PC-3 (cell line): Measurements from ENCODE around the gene SEL1L. TPM values are rescaled to one million over a fixed set of nuclear protein-coding genes. Genes with fewer than 3 reads are reported as not detected.

ENCODE experiments used
- ATAC-seq: fragments of 200-7000 bp; cut with Tn5 transposase; 2 replicates; pipeline ENCODE4 v1.9.1; 2020; ENCODE audit warnings: mild to moderate bottlenecking, moderate library complexity
- BruUV-seq: library from RNA; stranded (reverse); fragments of 400-500 nt; replicated peaks from 2 replicates; lab custom pipeline; 2021; lab: Mats Ljungman, UMichigan
- CTCF ChIA-PET: fragments of 300-600 bp; sonication (Branson Sonifier 250); formaldehyde crosslinking; loops from one replicate; lab custom pipeline; 2022; ENCODE audit warnings: antibody characterized with exemption; lab: Charles Lee
- POLR2A ChIA-PET: fragments of 300-600 bp; sonication (Branson Sonifier 250); formaldehyde crosslinking; loops from one replicate; lab custom pipeline; 2022; ENCODE audit warnings: antibody characterized with exemption; ENCODE audit not compliant: unreplicated experiment; lab: Charles Lee
- DNase-seq: peaks from one replicate; pipeline ENCODE4 v3.0.0-alpha.2; 2015
- H2AFZ ChIP-seq: fragments of 300-600 bp; sonication (generic); 2 replicates; pipeline ENCODE4 v1.6.0; 2016; ENCODE audit warnings: antibody characterized with exemption, low read length
- H3F3A ChIP-seq: fragments of 300-600 bp; sonication (generic); one replicate; pipeline ENCODE4 v1.6.0; 2017; ENCODE audit warnings: antibody characterized with exemption, low read length, control low read depth, mild to moderate bottlenecking; ENCODE audit not compliant: unreplicated experiment
- H3K27ac ChIP-seq: fragments of 300-600 bp; sonication (generic); 2 replicates; pipeline ENCODE4 v1.5.1; 2016; ENCODE audit warnings: mild to moderate bottlenecking, low read length
- H3K27me3 ChIP-seq: fragments of 300-600 bp; sonication (generic); 2 replicates; pipeline ENCODE4 v1.6.1; 2016; ENCODE audit warnings: low read length, mixed read lengths
- H3K36me3 ChIP-seq: fragments of 300-600 bp; sonication (generic); 2 replicates; pipeline ENCODE4 v1.6.1; 2016; ENCODE audit warnings: low read depth, mixed run types, low read length, mixed read lengths
- H3K4me1 ChIP-seq: fragments of 300-600 bp; sonication (generic); 2 replicates; pipeline ENCODE4 v1.5.1; 2016; ENCODE audit warnings: low read length; ENCODE audit not compliant: insufficient read depth
- H3K4me2 ChIP-seq: fragments of 300-600 bp; sonication (generic); 2 replicates; pipeline ENCODE4 v1.6.0; 2016; ENCODE audit warnings: low read length
- H3K4me3 ChIP-seq: fragments of 300-600 bp; sonication (generic); 2 replicates; pipeline ENCODE4 v1.5.1; 2016; ENCODE audit warnings: mild to moderate bottlenecking, low read length, mixed read lengths
- H3K79me2 ChIP-seq: fragments of 300-600 bp; sonication (generic); 2 replicates; pipeline ENCODE4 v1.6.1; 2017; ENCODE audit warnings: low read length, mixed read lengths
- H3K9ac ChIP-seq: fragments of 300-600 bp; sonication (generic); 2 replicates; pipeline ENCODE4 v1.6.0; 2016; ENCODE audit warnings: mild to moderate bottlenecking, low read length
- H3K9me2 ChIP-seq: fragments of 300-600 bp; sonication (generic); replicated peaks from 2 replicates; pipeline ENCODE4 v1.6.1; 2016; ENCODE audit warnings: mixed run types, low read length, mixed read lengths
- H3K9me3 ChIP-seq: fragments of 300-600 bp; sonication (generic); 2 replicates; pipeline ENCODE4 v1.6.1; 2016; ENCODE audit warnings: low read length, mixed read lengths
- H4K20me1 ChIP-seq: fragments of 300-600 bp; sonication (generic); 2 replicates; pipeline ENCODE4 v1.6.1; 2016; ENCODE audit warnings: low read length, mixed read lengths
- EZH2 ChIP-seq: fragments of 300-600 bp; sonication (generic); IDR thresholded peaks from one replicate; pipeline ENCODE4 v1.6.1; 2017; ENCODE audit warnings: antibody characterized with exemption, mild to moderate bottlenecking, low read length; ENCODE audit not compliant: unreplicated experiment
- EZH2phosphoT487 ChIP-seq: fragments of 300-600 bp; sonication (generic); IDR thresholded peaks from 2 replicates; pipeline ENCODE4 v1.6.1; 2018; ENCODE audit warnings: mild to moderate bottlenecking, antibody characterized with exemption, low read length, borderline replicate concordance
- intact Hi-C: fragments of 100-400 bp; cut with micrococcal nuclease; formaldehyde crosslinking; loops from 2 replicates; pipeline ENCODE4 v1.9.0; 2023
- total RNA-seq: library from RNA; depleted of rRNA; stranded (reverse); fragments of >200 nt; gene quantifications from 2 replicates; pipeline ENCODE4 v1.2.3, GENCODE V29; 2014
- TF ChIP-seq, protein P1 (sequence below): fragments of 300-600 bp; sonication (generic); conservative IDR thresholded peaks from 2 replicates; pipeline ENCODE4 v1.5.1; 2017; ENCODE audit warnings: antibody characterized with exemption, low read depth, mild to moderate bottlenecking, low read length

The SEL1L gene
- total RNA-seq, 1 experiment from 2014 or later, result 46.9 TPM

DNA sequence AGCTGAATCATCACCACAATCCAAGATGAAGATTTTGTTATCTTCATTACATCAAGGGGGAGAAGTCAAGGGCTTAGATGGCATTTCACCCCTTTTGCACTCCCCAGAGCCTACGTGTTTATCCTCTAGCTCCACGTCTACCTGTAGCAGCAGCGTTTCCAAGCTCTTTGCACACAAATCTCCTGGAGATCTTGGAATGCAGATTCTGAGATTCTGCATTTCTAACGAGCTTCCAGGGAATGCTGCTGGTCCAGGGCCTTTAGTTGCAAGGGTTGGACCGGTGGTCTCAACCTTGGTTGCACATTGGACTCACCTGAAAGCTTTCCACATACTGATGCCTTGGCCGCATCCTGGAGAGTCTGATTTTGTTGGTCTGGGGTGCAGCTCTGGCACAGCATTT lies 84.1 kb downstream of the SEL1L start:
- POLR2A ChIA-PET, result interaction anchor here (0.6 kb wide), 1 partner anchor 197 kb away, joined by 3 read pairs; no protein-coding TSS in a partner anchor
- no peak overlapping the region for H3K27ac ChIP-seq
- no peak overlapping the region for H2AFZ ChIP-seq
- intact Hi-C loops, result no loop called here
- ATAC-seq, result no peak
- BruUV-seq, result no TSS peak
- CTCF ChIA-PET, result no interaction called here
- H4K20me1 ChIP-seq, result no peaks in the 10 kb centered on the region
- no peaks in the 10 kb centered on the region for H3K9me3 ChIP-seq
- no peaks in the 10 kb centered on the region for H3K36me3 ChIP-seq
- no peak overlapping the region for H3K4me2 ChIP-seq
- no peak for TF ChIP-seq EZH2phosphoT487
- TF ChIP-seq EZH2, result no peak
- TF ChIP-seq, protein P1, sequence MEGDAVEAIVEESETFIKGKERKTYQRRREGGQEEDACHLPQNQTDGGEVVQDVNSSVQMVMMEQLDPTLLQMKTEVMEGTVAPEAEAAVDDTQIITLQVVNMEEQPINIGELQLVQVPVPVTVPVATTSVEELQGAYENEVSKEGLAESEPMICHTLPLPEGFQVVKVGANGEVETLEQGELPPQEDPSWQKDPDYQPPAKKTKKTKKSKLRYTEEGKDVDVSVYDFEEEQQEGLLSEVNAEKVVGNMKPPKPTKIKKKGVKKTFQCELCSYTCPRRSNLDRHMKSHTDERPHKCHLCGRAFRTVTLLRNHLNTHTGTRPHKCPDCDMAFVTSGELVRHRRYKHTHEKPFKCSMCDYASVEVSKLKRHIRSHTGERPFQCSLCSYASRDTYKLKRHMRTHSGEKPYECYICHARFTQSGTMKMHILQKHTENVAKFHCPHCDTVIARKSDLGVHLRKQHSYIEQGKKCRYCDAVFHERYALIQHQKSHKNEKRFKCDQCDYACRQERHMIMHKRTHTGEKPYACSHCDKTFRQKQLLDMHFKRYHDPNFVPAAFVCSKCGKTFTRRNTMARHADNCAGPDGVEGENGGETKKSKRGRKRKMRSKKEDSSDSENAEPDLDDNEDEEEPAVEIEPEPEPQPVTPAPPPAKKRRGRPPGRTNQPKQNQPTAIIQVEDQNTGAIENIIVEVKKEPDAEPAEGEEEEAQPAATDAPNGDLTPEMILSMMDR, result no peak
- no peaks in the 10 kb centered on the region for H3K27me3 ChIP-seq
- no peak overlapping the region for H3K4me3 ChIP-seq
- no peaks in the 10 kb centered on the region for H3K79me2 ChIP-seq
- DNase-seq, result no peak
- H3K9me2 ChIP-seq, result no peaks in the 10 kb centered on the region
- no peaks in the 10 kb centered on the region for H3F3A ChIP-seq
- H3K4me1 ChIP-seq, result no peaks in the 10 kb centered on the region
- no peak overlapping the region for H3K9ac ChIP-seq

DNA sequence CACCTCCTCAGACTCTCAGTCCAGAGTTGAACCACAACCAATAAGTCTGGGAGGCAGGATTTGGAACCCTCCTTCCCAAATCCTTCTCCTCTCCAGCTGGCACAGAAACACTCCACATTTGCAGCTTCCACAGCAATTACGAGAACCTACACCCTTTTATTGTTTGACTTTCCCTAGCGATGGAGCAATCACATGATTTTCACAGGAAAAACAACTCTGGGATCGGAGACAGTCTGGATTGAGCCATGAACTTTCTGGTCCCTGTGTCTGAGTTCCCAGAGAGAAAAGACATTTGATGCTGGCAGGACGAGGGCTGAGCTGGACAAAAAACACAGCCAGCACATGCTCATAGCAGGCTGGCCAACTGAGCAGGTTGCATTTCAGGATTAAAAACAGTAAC lies 84.5 kb downstream of the SEL1L start:
- no peaks in the 10 kb centered on the region for H3K4me1 ChIP-seq
- intact Hi-C loops, result no loop called here
- H3K9ac ChIP-seq, result no peak overlapping the region
- no peaks in the 10 kb centered on the region for H3K9me3 ChIP-seq
- H3K79me2 ChIP-seq, result no peaks in the 10 kb centered on the region
- POLR2A ChIA-PET, result no interaction called here
- DNase-seq (no peak), ATAC-seq (no peak)
- CTCF ChIA-PET, result no interaction called here
- H3K27ac ChIP-seq, result no peak overlapping the region
- H3K36me3 ChIP-seq, result no peaks in the 10 kb centered on the region
- H3K9me2 ChIP-seq, result no peaks in the 10 kb centered on the region
- no TSS peak for BruUV-seq
- H3K4me3 ChIP-seq, result no peak overlapping the region
- no peak for TF ChIP-seq EZH2phosphoT487
- no peak for TF ChIP-seq EZH2
- TF ChIP-seq, protein P1, result no peak
- no peaks in the 10 kb centered on the region for H3K27me3 ChIP-seq
- no peak overlapping the region for H3K4me2 ChIP-seq
- no peaks in the 10 kb centered on the region for H4K20me1 ChIP-seq
- H3F3A ChIP-seq, result no peaks in the 10 kb centered on the region
- H2AFZ ChIP-seq, result peak overlapping the region; percentile 40; the same call in 1 of the 2 replicates

DNA sequence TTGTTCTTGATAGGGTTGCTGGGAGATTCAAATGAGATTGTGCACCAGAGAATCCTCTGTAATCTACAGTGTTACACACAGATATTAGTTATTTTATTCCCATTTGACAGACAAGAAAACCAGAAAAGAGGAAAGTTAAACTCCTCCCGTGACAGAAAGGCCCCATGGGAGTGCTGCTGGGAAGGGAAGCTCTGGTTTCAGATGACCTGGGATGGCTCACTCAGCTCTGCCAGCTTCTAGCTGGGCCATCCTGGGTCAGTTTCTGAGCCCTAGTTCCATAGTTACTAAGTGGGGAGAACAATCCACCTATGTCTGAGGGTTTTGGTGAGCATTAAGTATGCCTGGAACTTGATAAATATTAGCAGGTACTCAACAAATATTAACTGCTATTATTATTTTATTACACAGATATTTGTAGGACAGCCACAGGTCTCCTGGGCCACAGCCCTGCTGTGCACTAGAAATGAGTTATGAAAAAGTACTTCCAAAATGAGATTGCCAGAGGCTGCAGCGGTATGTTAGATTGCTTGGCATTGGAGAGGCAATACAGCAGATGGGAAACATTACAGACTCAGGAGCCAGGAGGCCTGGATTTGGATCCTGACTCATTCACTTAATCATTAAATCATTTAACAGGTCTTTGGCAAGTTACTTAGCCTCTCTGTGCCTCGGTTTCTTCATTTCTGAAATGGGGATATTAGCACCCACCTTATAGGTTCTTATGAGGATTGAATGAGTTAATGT lies 86.5 kb downstream of the SEL1L start:
- BruUV-seq, result no TSS peak

More for the DNA sequence above, 86.5 kb downstream of the SEL1L start:
- H2AFZ ChIP-seq, result no peak overlapping the region
- H3K9me2 ChIP-seq, result no peaks in the 10 kb centered on the region
- no peaks in the 10 kb centered on the region for H3K36me3 ChIP-seq
- H3K79me2 ChIP-seq, result no peaks in the 10 kb centered on the region
- no peak for ATAC-seq
- H3K4me2 ChIP-seq, result no peak overlapping the region
- no peak for DNase-seq
- H3K27me3 ChIP-seq, result no peaks in the 10 kb centered on the region
- no peak overlapping the region for H3K9ac ChIP-seq
- no peaks in the 10 kb centered on the region for H4K20me1 ChIP-seq
- H3K4me3 ChIP-seq, result no peak overlapping the region
- H3K27ac ChIP-seq, result no peak overlapping the region
- CTCF ChIA-PET, result no interaction called here
- no peak for TF ChIP-seq EZH2phosphoT487
- TF ChIP-seq, protein P1, result no peak
- TF ChIP-seq EZH2, result no peak
- H3K4me1 ChIP-seq, result no peaks in the 10 kb centered on the region
- H3K9me3 ChIP-seq, result no peaks in the 10 kb centered on the region
- no peaks in the 10 kb centered on the region for H3F3A ChIP-seq
- POLR2A ChIA-PET, result no interaction called here
- intact Hi-C loops, result no loop called here
